Lung (tissue), 12 donors: ENCODE measurements around the gene ALG9. TPM values are rescaled to one million over a fixed set of nuclear protein-coding genes. Genes with fewer than 3 reads are reported as not detected.

Experiments used
- ATAC-seq: fragments of 200-7000 bp; cut with Tn5 transposase; one replicate; pipeline ENCODE4 v1.9.1; 2020; ENCODE audit warnings: moderate number of reproducible peaks; ENCODE audit not compliant: insufficient read depth, low FRiP score
- DNase-seq, 3 donors: peaks; one replicate each; pipeline ENCODE4 v3.0.0-alpha.2; 2013 to 2017
- H3K27ac ChIP-seq, 2 donors: one replicate each; pipeline ENCODE4 v1.5.1; 2013; ENCODE audit warnings: mild to moderate bottlenecking in 2 of 2, moderate library complexity in 2 of 2, control low read depth in 1 of 2, inconsistent platforms in 1 of 2, low read depth in 1 of 2, low read length in 1 of 2
- H3K27me3 ChIP-seq, 3 donors: one replicate each; pipeline ENCODE4 v1.5.1; 2013; ENCODE audit warnings: low read length in 2 of 3; ENCODE audit not compliant: control insufficient read depth in 3 of 3, insufficient read depth in 3 of 3
- H3K36me3 ChIP-seq, 4 donors: one replicate each; pipeline ENCODE4 v1.5.1; 2013; ENCODE audit warnings: low read length in 4 of 4, mild to moderate bottlenecking in 1 of 4, moderate library complexity in 1 of 4; ENCODE audit not compliant: control insufficient read depth in 4 of 4, insufficient read depth in 4 of 4
- H3K4me1 ChIP-seq, 5 donors: one replicate each; pipeline ENCODE4 v1.5.1; 2013; ENCODE audit warnings: low read length in 5 of 5, mild to moderate bottlenecking in 2 of 5, moderate library complexity in 1 of 5; ENCODE audit not compliant: control insufficient read depth in 5 of 5, insufficient read depth in 5 of 5
- H3K4me3 ChIP-seq: one replicate; pipeline ENCODE4 v1.5.1; 2013; ENCODE audit warnings: mild to moderate bottlenecking, control low read depth, moderate library complexity
- H3K9ac ChIP-seq, 2 donors: one replicate each; pipeline ENCODE4 v1.5.1; 2013; ENCODE audit warnings: low read length in 2 of 2, control low read depth in 1 of 2; ENCODE audit not compliant: insufficient read depth in 1 of 2
- H3K9me3 ChIP-seq, 4 donors: one replicate each; pipeline ENCODE4 v1.5.1; 2013; ENCODE audit warnings: low read length in 3 of 4, mild to moderate bottlenecking in 1 of 4, moderate library complexity in 1 of 4; ENCODE audit not compliant: control insufficient read depth in 4 of 4, insufficient read depth in 3 of 4
- CTCF ChIP-seq: IDR thresholded peaks from 2 replicates; pipeline ENCODE4 v1.5.1; 2012; ENCODE audit warnings: mild to moderate bottlenecking; ENCODE audit errors: control extremely low read depth, extremely low read depth
- WGBS, 2 donors: extraction: QIAGEN DNeasy Blood & Tissue Kit; methylation state at CpG; one replicate each; pipeline ENCODE4 v1.1.7; 2013; 5-methylcytosine and 5-hydroxymethylcytosine counted together
- polyA plus RNA-seq, 2 donors: library from polyadenylated mRNA; stranded (reverse); fragments of 200-250 nt; gene quantifications; one replicate each; pipeline ENCODE4 v1.2.1, GENCODE V29; 2013
- total RNA-seq, 2 donors: library from RNA; depleted of rRNA in 1 of 2; stranded (reverse); fragments of >200 nt in 1 of 2; gene quantifications; one replicate each; pipeline ENCODE4 v1.2.1, GENCODE V29; 2014 to 2021
- donor health status: control.
- donor health status: control.
- donor health status: Bipolar disorder and iron deficiency.
- donor health status: healthy.
- donor health status: DM: yes; HTN: yes; CAD: no.

Gene ALG9
- total and polyA plus RNA-seq, 4 donors = 11.4 to 43.4 (median 25.9) TPM

DNA sequence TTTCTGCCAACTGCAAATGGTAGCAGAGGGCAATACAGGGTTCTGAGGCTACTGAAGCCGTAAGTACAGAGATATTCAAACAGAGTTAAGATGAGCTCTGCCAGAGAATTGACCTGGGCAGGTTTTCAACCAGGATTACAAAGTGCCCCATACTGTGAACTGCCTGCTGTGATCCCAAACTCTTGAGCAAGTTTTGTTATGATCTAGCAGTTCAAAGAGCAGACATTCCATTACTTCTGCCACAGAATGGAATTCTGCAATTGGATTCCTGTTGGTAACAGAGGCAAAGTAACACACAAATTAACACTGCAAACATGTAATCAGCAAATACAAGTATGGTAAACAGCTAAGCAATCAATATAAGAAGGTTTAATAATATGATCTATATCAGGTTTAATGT lies 31.2 kb downstream of the ALG9 start:
- ATAC-seq (no peak), DNase-seq (no peak)
- no peak for TF ChIP-seq CTCF
- 70 to 88% methylated on average over 1 of the region's 1 CpG for WGBS, 2 donors
- no peak overlapping the region for H3K4me3 ChIP-seq
- H3K9me3 ChIP-seq = no peaks in the 10 kb centered on the region
- H3K27me3 ChIP-seq = no peaks in the 10 kb centered on the region
- no peak overlapping the region for H3K27ac ChIP-seq
- H3K4me1 ChIP-seq = peaks cover 0 to 3% (median 0%) of the 10 kb centered on the region in 5 donors
- H3K9ac ChIP-seq = no peak overlapping the region
- H3K36me3 ChIP-seq = peaks cover 7 to 37% (median 19%) of the 10 kb centered on the region in 4 donors

GRCh38 chr11:111838054-111838453 lies 33.3 kb downstream of the ALG9 start:
- WGBS, 2 donors = 92 to 94% methylated on average over 5 of the region's 5 CpGs
- TF ChIP-seq CTCF = no peak
- no peak overlapping the region for H3K27ac ChIP-seq

DNA sequence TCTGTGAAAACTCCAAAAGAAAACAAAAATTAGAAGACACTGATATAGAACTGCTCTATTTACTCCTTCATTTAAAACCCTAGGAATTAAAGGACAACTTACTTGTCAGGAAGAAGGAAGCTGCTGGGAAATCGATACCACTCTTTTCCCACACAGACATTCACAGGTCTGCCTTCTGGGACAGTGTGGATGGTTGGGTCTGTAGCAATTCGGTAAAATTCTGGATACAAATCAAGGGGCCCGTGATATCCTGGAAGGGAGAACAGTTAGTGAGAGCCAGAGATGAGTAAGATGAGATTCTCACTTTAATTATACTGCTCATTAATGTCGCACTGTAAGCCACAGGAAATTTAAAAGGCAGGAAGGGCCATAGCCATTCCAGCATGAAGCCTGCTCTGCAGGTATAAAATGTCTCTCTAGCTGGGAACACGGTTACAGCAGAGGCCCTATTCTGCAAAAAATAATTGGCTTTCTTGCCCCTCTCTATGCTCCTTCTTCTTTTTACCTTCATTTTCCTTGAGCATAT lies 34.0 kb downstream of the ALG9 start:
- Histone ChIP-seq H3K27ac (no peak overlapping the region), H3K36me3 (peaks cover 8 to 33% (median 20%) of the 10 kb centered on the region in 4 donors), H3K4me3 (no peak overlapping the region), H3K9ac (no peak overlapping the region), H3K9me3 (no peaks in the 10 kb centered on the region), H3K27me3 (no peaks in the 10 kb centered on the region), H3K4me1 (peaks cover 0 to 3% (median 0%) of the 10 kb centered on the region in 5 donors)
- TF ChIP-seq CTCF = no peak
- WGBS, 2 donors = 92 to 96% methylated on average over 5 of the region's 5 CpGs
- ATAC-seq (no peak), DNase-seq (no peak)

More at GRCh38 chr11:111838054-111838453, 33.3 kb downstream of the ALG9 start:
- Histone ChIP-seq H3K9ac (no peak overlapping the region), H3K36me3 (peaks cover 6 to 33% (median 20%) of the 10 kb centered on the region in 4 donors), H3K9me3 (no peaks in the 10 kb centered on the region), H3K27me3 (no peaks in the 10 kb centered on the region), H3K4me3 (no peak overlapping the region), H3K4me1 (peaks cover 0 to 3% (median 0%) of the 10 kb centered on the region in 5 donors)
- ATAC-seq (no peak), DNase-seq (no peak)

GRCh38 chr11:111836721-111837120 lies 34.7 kb downstream of the ALG9 start:
- TF ChIP-seq CTCF = no peak
- Histone ChIP-seq H3K9ac (no peak overlapping the region), H3K4me1 (peaks cover 0 to 3% (median 0%) of the 10 kb centered on the region in 5 donors), H3K27ac (peak overlapping the region in 1 of 2 donors; percentile 16), H3K9me3 (no peaks in the 10 kb centered on the region), H3K4me3 (no peak overlapping the region), H3K27me3 (no peaks in the 10 kb centered on the region), H3K36me3 (peaks cover 8 to 33% (median 20%) of the 10 kb centered on the region in 4 donors)
- no peak for ATAC-seq
- peak in 2 of 3 donors; percentile 13 to 54 for DNase-seq
- 56 to 94% methylated on average over 1 of the region's 1 CpG for WGBS, 2 donors
